Activated T-helper 1 cell treated with anti-CD3 and anti-CD28 coated beads, Interleukin-12 subunit alpha, Interleukin-12 subunit beta, Interleukin-2, Interleukin-4 antibody, amounts not matched to agents 30 ng/mL and 10 ng/mL and 1 ng/mL, durations not matched to agents 14 hours and 24 hours and 36 hours (primary cell): ENCODE data around the gene JMJD7. TPM values are rescaled to one million over a fixed set of nuclear protein-coding genes. Genes with fewer than 3 reads are reported as not detected.
"Not testable (repeated sequence)": the region's sequence is repeated elsewhere in the genome, so short reads cannot be mapped to it uniquely, and the experiment has no call there.

ENCODE experiments used
- DNase-seq: peaks from one replicate; pipeline ENCODE4 v3.0.0; 2021; ENCODE audit warnings: low spot score
- H3K27ac Mint-ChIP-seq: one replicate; pipeline ENCODE4 v1.8.0; 2021; ENCODE audit warnings: mild to moderate bottlenecking, mixed read lengths
- H3K27me3 Mint-ChIP-seq: one replicate; pipeline ENCODE4 v1.8.0; 2022; ENCODE audit warnings: mild to moderate bottlenecking, moderate library complexity, mixed read lengths; ENCODE audit not compliant: insufficient read depth
- H3K36me3 Mint-ChIP-seq: one replicate; pipeline ENCODE4 v1.8.0; 2021; ENCODE audit warnings: low read depth, mixed read lengths
- H3K4me1 Mint-ChIP-seq: one replicate; pipeline ENCODE4 v1.8.0; 2021; ENCODE audit warnings: low read depth, mixed read lengths
- H3K4me3 Mint-ChIP-seq: one replicate; pipeline ENCODE4 v1.8.0; 2021; ENCODE audit warnings: mild to moderate bottlenecking, moderate library complexity, mixed read lengths
- H3K9me3 Mint-ChIP-seq: one replicate; pipeline ENCODE4 v1.8.0; 2021; ENCODE audit warnings: mixed read lengths
- intact Hi-C: fragments of 100-400 bp; cut with micrococcal nuclease; formaldehyde crosslinking; loops from one replicate; pipeline ENCODE4 v1.15.1; 2024
- total RNA-seq: library from RNA; stranded (reverse); gene quantifications from 2 replicates; pipeline ENCODE4 v1.2.3, GENCODE V29; 2022

JMJD7 gene
- total RNA-seq, 1 donor from 2014 or later: 17.8 TPM

DNA sequence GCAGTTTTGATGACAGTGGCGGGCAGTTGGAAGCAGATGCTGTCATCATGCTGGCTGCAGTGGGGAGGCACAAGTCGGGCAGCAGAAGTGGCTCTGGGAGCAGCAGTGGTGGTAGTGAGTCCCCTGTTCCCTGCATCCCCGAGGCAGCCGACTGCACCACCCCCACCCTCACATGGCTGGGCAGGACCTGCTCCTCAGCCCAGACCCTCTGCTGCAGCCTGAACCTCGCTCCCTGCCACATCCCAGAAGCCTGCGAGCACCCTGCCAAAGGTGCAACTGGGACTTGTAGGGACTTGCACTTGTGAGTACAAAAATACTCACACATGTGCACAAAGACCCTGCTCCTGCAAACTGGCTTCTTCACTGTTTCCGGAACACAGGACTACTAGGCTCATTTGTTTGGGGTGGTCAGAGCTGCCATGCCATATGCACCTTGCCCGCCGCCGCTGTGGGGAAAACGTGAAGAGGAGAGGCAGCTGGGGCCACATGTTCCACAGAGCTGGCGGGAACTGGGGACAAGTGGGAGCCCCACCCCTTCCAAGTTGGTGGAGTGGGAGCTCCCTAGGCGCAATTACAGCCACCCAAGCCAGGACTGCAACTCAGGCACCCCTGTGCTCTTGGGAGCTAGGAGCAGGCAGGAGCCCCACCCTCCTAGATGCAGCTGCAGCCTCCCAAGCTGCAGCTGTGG, 2.2 kb downstream of the JMJD7 start:
- intact Hi-C loops: loop anchor here (2.0 to 5.0 kb wide), 3 partner anchors 72 to 338 kb away; partner anchors contain the start of gene ITPKA
- H3K9me3 Mint-ChIP-seq: no peaks in the 10 kb centered on the region
- peaks cover 34% of the 10 kb centered on the region for H3K4me1 Mint-ChIP-seq
- H3K36me3 Mint-ChIP-seq: peaks cover 12% of the 10 kb centered on the region
- H3K4me3 Mint-ChIP-seq: no peak overlapping the region
- H3K27me3 Mint-ChIP-seq: no peaks in the 10 kb centered on the region
- no peak for DNase-seq
- H3K27ac Mint-ChIP-seq: no peak overlapping the region

DNA sequence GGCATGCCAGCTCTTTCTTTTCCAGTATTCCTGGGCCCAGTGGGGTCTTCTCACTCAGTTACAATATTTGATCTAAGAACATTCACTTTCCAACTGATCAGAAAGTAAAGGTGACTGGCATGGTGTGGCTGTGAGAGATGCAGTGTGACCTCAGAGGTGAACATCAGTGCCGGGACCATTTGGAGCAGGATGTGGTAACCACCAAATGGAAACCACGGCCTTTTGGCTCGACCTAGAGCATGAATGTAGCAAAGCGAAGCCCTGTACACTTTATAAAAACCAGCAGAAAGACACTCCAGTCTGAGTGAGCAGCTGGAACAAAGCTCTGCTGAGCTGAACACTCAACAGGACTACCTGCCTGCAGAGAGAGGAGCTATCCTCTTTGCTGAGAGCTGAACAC, 3.4 kb downstream of the JMJD7 start:
- peak; percentile 67 for DNase-seq
- H3K9me3 Mint-ChIP-seq, intact Hi-C loops, H3K27me3 Mint-ChIP-seq, H3K36me3 Mint-ChIP-seq: not testable (repeated sequence)
- H3K27ac Mint-ChIP-seq: peak overlapping the region; percentile 44
- peak overlapping the region; percentile 32 for H3K4me3 Mint-ChIP-seq
- H3K4me1 Mint-ChIP-seq: peaks cover 34% of the 10 kb centered on the region

DNA sequence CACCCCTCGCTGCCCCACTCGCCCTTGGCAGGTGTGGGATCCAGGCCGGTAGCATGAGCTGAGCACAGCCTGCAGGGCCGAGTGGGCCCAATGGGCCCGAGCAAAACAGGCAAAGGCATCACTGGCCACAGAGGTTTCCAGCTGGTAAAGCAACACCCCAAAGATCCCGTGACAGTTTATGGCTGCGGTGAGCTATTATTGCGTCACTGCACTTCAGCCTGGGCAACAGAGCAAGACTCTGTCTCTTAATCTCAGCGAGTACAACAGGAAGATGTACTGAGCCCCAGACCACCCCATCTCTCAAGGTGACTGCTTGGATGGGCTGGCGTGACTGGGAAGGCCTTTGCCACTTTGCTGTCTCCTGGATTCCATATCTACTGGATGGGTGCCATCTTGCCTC, 4.3 kb downstream of the JMJD7 start:
- Mint-ChIP-seq H3K4me1 (peaks cover 34% of the 10 kb centered on the region), H3K36me3 (peaks cover 10% of the 10 kb centered on the region), H3K27ac (no peak overlapping the region)

DNA sequence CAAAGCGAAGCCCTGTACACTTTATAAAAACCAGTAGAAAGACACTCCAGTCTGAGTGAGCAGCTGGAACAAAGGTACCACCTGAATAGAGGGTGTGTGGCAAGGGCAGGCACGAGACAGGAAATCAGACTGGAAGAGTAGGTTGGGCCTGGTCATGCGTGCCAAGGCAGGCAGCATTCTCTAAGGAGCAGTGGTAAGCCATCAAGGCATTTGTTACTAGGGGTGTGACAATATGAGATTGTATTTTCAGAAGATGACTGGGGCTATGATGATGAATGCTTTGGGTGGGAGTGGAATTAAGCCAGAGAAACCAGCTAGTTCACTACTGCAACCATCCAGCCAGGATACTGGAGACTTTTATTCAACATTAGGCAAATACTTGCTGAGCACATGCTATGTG, 5.0 kb downstream of the JMJD7 start:
- peaks cover 34% of the 10 kb centered on the region for H3K4me1 Mint-ChIP-seq
- no peak overlapping the region for H3K4me3 Mint-ChIP-seq
- H3K9me3 Mint-ChIP-seq: no peaks in the 10 kb centered on the region
- DNase-seq: no peak
- no peaks in the 10 kb centered on the region for H3K27me3 Mint-ChIP-seq
- peaks cover 12% of the 10 kb centered on the region for H3K36me3 Mint-ChIP-seq
- intact Hi-C loops: no loop called here
- H3K27ac Mint-ChIP-seq: no peak overlapping the region

More for the DNA sequence above, 4.3 kb downstream of the JMJD7 start:
- no peak for DNase-seq
- intact Hi-C loops: no loop called here
- Mint-ChIP-seq H3K27me3 (no peaks in the 10 kb centered on the region), H3K9me3 (no peaks in the 10 kb centered on the region), H3K4me3 (no peak overlapping the region)

DNA sequence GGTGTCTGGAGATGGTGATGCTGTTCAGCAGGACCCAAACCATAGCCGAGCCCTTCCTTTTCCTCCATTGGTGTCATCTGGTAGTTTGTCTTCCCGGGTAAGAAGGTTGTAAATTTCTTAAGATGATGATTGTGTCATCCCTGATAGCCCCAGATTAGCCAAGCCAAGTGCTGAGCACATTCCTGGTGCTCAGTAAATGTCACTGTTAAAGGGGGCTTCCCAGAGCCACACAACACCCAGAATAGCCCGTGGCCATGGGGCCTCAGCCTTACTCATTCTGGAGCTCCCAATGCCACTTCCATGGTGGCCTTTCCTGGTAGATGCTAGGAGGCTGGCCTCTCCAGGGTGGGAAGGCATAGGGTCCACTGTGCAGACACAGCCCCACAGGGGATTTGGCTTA, 6.2 kb downstream of the JMJD7 start:
- peaks cover 9% of the 10 kb centered on the region for H3K36me3 Mint-ChIP-seq
- DNase-seq: no peak

DNA sequence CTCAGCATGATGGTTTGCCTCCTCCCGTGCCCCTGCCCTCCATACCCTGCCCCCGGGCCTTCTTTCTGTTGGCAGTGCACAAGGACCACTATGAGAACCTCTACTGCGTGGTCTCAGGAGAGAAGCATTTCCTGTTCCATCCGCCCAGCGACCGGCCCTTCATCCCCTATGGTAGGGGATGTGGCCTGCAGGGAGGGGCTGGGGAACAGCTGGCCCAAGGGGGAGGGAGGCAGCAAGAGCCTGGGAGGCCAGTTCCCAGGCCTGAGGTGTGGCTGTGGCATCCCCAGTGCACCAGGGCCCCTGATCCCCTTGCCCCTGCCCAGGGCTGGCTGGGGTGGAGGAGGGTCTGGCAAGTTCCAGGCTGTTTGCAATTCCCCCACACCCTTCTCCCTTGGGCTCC, 8.2 kb downstream of the JMJD7 start:
- Mint-ChIP-seq H3K9me3 (no peaks in the 10 kb centered on the region), H3K27ac (no peak overlapping the region)
- no peak for DNase-seq

More for the DNA sequence above, 6.2 kb downstream of the JMJD7 start:
- H3K27ac Mint-ChIP-seq: no peak overlapping the region
- no peaks in the 10 kb centered on the region for H3K9me3 Mint-ChIP-seq
- H3K27me3 Mint-ChIP-seq: no peaks in the 10 kb centered on the region
- H3K4me3 Mint-ChIP-seq: no peak overlapping the region
- intact Hi-C loops: no loop called here
- peaks cover 25% of the 10 kb centered on the region for H3K4me1 Mint-ChIP-seq

DNA sequence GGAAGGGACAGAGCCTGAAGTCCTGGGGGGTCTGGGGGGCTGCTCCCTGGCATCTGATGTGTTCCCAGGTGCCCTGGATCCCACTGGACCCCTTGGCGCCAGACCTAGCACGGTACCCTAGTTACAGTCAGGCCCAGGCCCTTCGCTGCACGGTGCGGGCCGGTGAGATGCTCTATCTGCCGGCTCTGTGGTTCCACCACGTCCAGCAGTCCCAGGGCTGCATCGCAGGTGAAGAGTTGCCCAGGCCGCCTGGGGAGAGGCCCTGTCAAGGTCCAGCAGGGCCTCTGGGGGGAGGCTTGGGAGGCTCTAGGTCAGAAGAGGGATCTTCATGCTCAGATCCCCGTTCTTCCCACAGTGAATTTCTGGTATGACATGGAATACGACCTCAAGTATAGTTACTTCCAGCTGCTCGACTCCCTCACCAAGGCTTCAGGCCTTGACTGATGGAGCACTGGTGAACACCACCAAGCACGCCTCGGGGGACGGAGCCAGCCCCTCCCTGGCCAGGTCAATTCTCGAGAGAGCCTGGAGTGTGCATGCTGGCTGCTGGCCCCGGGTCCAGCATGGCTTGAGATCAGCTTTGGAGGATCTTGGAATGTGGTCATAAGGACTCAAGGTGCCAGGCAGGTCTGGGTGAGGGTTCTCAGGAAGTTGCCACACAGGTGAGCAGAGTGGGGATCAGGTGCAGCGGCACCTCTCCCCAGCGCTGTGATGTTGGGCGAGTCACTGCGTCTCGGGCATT, 9.0 kb downstream of the JMJD7 start:
- Mint-ChIP-seq H3K9me3 (no peaks in the 10 kb centered on the region), H3K4me1 (peaks cover 13% of the 10 kb centered on the region), H3K27ac (no peak overlapping the region), H3K4me3 (no peak overlapping the region), H3K27me3 (no peaks in the 10 kb centered on the region), H3K36me3 (peaks cover 9% of the 10 kb centered on the region)
- intact Hi-C loops: no loop called here
- DNase-seq: no peak

More for the DNA sequence above, 8.2 kb downstream of the JMJD7 start:
- H3K4me1 Mint-ChIP-seq: peaks cover 21% of the 10 kb centered on the region
- H3K27me3 Mint-ChIP-seq: no peaks in the 10 kb centered on the region
- intact Hi-C loops: no loop called here
- H3K36me3 Mint-ChIP-seq: peaks cover 9% of the 10 kb centered on the region
- H3K4me3 Mint-ChIP-seq: no peak overlapping the region

DNA sequence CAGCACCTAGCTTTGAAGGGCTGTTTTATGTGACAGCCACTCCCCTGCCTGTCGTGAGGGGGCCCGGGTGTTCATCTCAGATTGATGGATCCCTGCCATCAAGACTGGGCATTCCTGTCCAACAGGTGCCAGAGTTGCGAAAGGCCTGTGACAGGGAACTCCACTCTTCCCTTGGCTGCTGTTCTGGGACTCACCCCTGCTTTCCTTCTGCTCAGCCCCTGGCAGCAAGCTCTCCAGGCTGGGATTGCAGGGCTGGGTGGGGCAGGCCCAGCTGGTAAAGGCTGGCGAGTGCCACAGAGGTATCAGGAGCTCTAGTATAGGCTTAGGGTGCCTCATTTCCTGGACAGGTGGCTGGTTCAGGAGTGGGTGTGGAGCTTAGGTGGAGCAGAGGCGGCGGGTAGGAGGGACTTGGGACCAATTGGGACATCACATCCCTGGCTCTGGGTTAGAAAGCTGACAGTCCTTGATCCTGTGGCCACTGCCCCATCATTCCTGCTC, 10.6 kb downstream of the JMJD7 start, which contains the start of gene PLA2G4B:
Gene PLA2G4B, plus strand, starts transcription at position 448 of the 498 bp plus-strand sequence. CDS start 67 bp downstream, outside the sequence.
- Mint-ChIP-seq H3K4me1 (no peaks in the 10 kb centered on the region), H3K27me3 (no peaks in the 10 kb centered on the region), H3K27ac (no peak within 1 kb of the TSS), H3K36me3 (peaks cover 4% of the 10 kb centered on the region), H3K9me3 (no peaks in the 10 kb centered on the region), H3K4me3 (no peak within 1 kb of the TSS)
- intact Hi-C loops: no loop called here
- DNase-seq: no peak

DNA sequence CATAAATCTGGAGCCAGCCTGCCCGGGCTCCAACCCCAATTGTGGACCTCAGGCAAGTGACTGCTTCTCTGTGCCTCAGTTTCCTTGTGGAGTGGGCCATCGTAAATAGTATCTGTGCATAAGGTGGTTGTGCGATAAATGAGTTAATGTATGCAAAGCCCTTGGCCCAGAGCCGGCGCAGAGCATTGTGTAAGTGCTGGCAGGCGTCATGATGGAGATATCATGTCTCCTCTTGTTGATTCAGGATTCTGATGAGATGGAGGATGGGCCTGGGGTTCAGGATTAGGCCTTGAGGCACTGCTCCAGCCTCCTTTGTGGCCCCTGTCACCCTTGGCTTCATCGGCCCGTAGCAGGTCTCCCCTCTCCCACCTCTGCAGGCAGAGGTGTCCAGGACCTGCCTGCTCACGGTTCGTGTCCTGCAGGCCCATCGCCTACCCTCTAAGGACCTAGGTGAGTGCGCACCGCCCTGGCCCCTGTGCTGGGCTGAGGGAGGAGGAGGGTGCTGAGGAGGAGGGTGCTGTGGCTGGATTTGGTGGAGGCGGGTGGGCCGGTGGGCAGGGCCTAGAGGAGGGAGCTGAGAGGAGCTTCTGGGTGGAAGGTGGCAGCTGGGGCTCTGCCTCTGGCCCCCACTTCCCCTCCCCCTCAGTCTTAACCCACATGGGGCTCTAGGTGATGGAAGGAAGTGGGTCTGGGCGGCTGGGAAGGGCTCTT, 12.0 kb downstream of the JMJD7 start:
- Mint-ChIP-seq H3K27ac (no peak overlapping the region), H3K36me3 (peaks cover 4% of the 10 kb centered on the region), H3K4me3 (no peak overlapping the region), H3K4me1 (no peaks in the 10 kb centered on the region), H3K27me3 (no peaks in the 10 kb centered on the region), H3K9me3 (no peaks in the 10 kb centered on the region)
- DNase-seq: no peak
- intact Hi-C loops: no loop called here

DNA sequence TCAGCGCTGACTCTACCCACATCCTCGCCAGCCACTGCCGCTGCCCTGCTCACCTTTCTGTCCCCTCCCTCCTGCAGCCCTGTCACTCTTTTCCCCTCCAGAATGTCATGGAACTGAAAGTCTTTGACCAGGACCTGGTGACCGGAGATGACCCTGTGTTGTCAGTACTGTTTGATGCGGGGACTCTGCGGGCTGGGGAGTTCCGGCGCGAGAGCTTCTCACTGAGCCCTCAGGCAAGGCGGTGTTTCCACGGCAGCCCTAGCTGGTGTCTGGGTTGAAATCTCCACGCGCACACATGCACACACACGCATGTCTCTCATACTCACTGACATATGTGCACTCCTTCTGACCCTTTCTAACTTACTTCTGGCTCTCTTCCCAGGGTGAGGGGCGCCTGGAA, 12.8 kb downstream of the JMJD7 start:
- DNase-seq: no peak
- Mint-ChIP-seq H3K4me3 (no peak overlapping the region), H3K4me1 (no peaks in the 10 kb centered on the region), H3K9me3 (no peaks in the 10 kb centered on the region), H3K27me3 (no peaks in the 10 kb centered on the region), H3K27ac (no peak overlapping the region), H3K36me3 (peaks cover 4% of the 10 kb centered on the region)
- intact Hi-C loops: no loop called here

DNA sequence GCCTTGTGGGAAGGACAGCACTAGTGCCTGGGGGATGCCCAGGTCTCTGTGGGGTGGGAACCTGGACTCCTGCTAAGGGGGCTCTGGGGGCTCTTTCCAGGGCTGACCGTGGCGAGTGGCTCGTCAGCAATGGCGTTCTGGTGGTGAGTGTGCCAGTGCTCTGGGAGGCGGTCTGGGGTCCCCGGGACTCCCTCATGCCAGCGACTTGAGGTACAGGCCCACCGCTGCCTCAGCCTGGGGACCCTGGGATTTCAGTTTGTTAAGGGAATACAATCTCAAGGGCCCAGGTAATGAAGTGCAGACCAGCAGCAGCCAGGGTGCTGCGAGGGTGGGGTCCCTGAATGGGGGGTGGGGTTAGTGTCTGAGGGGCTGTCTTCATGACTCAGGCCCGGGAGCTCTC, 13.2 kb downstream of the JMJD7 start:
- no peak overlapping the region for H3K4me3 Mint-ChIP-seq
- H3K27ac Mint-ChIP-seq: no peak overlapping the region
- H3K36me3 Mint-ChIP-seq: peaks cover 4% of the 10 kb centered on the region
- intact Hi-C loops: no loop called here
- DNase-seq: no peak
- no peaks in the 10 kb centered on the region for H3K4me1 Mint-ChIP-seq
- no peaks in the 10 kb centered on the region for H3K9me3 Mint-ChIP-seq
- no peaks in the 10 kb centered on the region for H3K27me3 Mint-ChIP-seq

DNA sequence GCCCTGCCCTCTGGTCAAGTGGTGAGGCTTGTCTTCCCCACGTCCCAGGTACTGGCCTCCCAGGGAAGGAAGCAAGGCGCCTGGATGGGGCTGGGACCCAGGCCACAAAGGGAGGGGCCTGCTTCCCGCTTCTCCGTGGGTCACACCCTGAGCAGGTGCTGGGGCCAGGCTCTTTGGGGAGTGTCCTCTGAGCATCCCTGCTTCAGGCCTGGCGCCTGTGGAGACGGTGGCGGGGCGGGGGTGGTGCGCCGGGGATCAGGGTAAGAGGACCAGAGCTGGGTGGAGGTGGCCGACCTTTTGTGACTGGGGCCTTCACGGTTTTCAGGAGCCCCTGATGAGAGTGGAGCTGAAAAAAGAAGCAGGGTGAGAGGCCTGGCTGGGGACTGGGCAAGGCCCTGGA, 14.3 kb downstream of the JMJD7 start:
- DNase-seq: no peak
- peaks cover 1% of the 10 kb centered on the region for H3K27me3 Mint-ChIP-seq
- H3K36me3 Mint-ChIP-seq: peaks cover 4% of the 10 kb centered on the region
- H3K4me3 Mint-ChIP-seq: no peak overlapping the region
- H3K27ac Mint-ChIP-seq: no peak overlapping the region
- no peaks in the 10 kb centered on the region for H3K4me1 Mint-ChIP-seq
- intact Hi-C loops: no loop called here
- no peaks in the 10 kb centered on the region for H3K9me3 Mint-ChIP-seq

DNA sequence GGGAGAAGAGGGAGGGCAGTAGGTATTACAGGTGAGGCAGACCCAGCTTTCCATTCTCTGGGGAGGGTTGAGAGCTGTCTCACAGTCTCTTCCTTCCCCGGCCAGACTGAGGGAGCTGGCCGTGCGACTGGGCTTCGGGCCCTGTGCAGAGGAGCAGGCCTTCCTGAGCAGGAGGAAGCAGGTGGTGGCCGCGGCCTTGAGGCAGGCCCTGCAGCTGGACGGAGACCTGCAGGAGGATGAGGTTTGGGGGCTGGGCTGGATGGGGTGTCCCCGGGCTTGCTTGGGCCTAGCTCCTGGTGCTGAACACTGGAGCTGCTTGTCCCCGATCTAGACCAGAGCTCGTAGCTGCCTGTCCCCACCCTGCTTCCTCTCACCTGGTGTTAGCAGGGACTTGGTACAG, 15.7 kb downstream of the JMJD7 start:
- H3K4me1 Mint-ChIP-seq: peaks cover 5% of the 10 kb centered on the region
- no peak for DNase-seq
- intact Hi-C loops: no loop called here
- H3K27ac Mint-ChIP-seq: no peak overlapping the region
- H3K36me3 Mint-ChIP-seq: peaks cover 8% of the 10 kb centered on the region
- no peak overlapping the region for H3K4me3 Mint-ChIP-seq
- no peaks in the 10 kb centered on the region for H3K9me3 Mint-ChIP-seq
- H3K27me3 Mint-ChIP-seq: peaks cover 1% of the 10 kb centered on the region
